GM12874 (cell line): ENCODE data around the gene NXNL1.

Experiments
- CTCF ChIP-seq: IDR thresholded peaks from 2 replicates; pipeline ENCODE4 v1.5.1; 2011; ENCODE audit warnings: low read depth, mild to moderate bottlenecking, control low read depth, low read length, moderate library complexity; ENCODE audit not compliant: insufficient read depth

Gene NXNL1

GRCh38 chr19:17482877-17483604 lies 22.3 kb upstream of the NXNL1 start:
- no peak for TF ChIP-seq CTCF

GRCh38 chr19:17481986-17482385 lies 21.3 kb upstream of the NXNL1 start:
- TF ChIP-seq CTCF: no peak

- no peak for TF ChIP-seq CTCF
These were observed 18.6 kb upstream of the NXNL1 start for GRCh38 chr19:17479325-17479791.

GRCh38 chr19:17475541-17476115 lies 14.9 kb upstream of the NXNL1 start:
- no peak for TF ChIP-seq CTCF

GRCh38 chr19:17473041-17473440 lies 12.3 kb upstream of the NXNL1 start:
- TF ChIP-seq CTCF: no peak

- TF ChIP-seq CTCF: no peak
These were observed 10.8 kb upstream of the NXNL1 start for GRCh38 chr19:17471410-17472125.

GRCh38 chr19:17470068-17470841 lies 9.5 kb upstream of the NXNL1 start, which contains the start of gene SLC27A1:
Gene SLC27A1, plus strand, starts transcription at chr19:17470524. Its CDS starts 17 bp downstream, at chr19:17470541.
- no peak for TF ChIP-seq CTCF
